HG03159 (cell line): ENCODE data around the gene DCP1B.

Source experiments
- ATAC-seq: cut with Tn5 transposase; IDR thresholded peaks from one replicate; pipeline ENCODE4 v1.9.1; 2021; ENCODE audit warnings: mild to moderate bottlenecking, moderate library complexity; ENCODE audit not compliant: unreplicated experiment

DCP1B gene

GRCh38 chr12:1936406-1937320, 67.6 kb downstream of the DCP1B start:
- no peak for ATAC-seq

GRCh38 chr12:1935700-1936378, 68.4 kb downstream of the DCP1B start:
- no peak for ATAC-seq

GRCh38 chr12:1935242-1935641, 69.0 kb downstream of the DCP1B start:
- no peak for ATAC-seq

GRCh38 chr12:1934831-1935230, 69.4 kb downstream of the DCP1B start:
- no peak for ATAC-seq

GRCh38 chr12:1934068-1934467, 70.2 kb downstream of the DCP1B start:
- no peak for ATAC-seq

GRCh38 chr12:1933342-1934051, 70.8 kb downstream of the DCP1B start:
- no peak for ATAC-seq

GRCh38 chr12:1932264-1932777, 71.9 kb downstream of the DCP1B start:
- no peak for ATAC-seq

- ATAC-seq, result no peak
These were observed 72.6 kb downstream of the DCP1B start for GRCh38 chr12:1931642-1932041.

- ATAC-seq, result no peak
These were observed 73.3 kb downstream of the DCP1B start for GRCh38 chr12:1930803-1931597.

- no peak for ATAC-seq
These were observed 74.1 kb downstream of the DCP1B start for GRCh38 chr12:1929985-1930802.

GRCh38 chr12:1929241-1929984, 74.8 kb downstream of the DCP1B start:
- no peak for ATAC-seq

- no peak for ATAC-seq
These were observed 75.7 kb downstream of the DCP1B start for GRCh38 chr12:1928439-1929121.

- ATAC-seq, result no peak
These were observed 76.4 kb downstream of the DCP1B start for GRCh38 chr12:1927751-1928351.

- no peak for ATAC-seq
These were observed 77.1 kb downstream of the DCP1B start for GRCh38 chr12:1927051-1927680.

- no peak for ATAC-seq
These were observed 78.0 kb downstream of the DCP1B start for GRCh38 chr12:1926251-1926657.

GRCh38 chr12:1925684-1926006, 78.6 kb downstream of the DCP1B start:
- no peak for ATAC-seq

GRCh38 chr12:1924996-1925683, 79.1 kb downstream of the DCP1B start:
- ATAC-seq, result no peak
